HepG2 (cell line): Measurements from ENCODE around the gene ZNF578. TPM values are rescaled to one million over a fixed set of nuclear protein-coding genes. Genes with fewer than 3 reads are reported as not detected.

Source experiments
- EHMT2 ChIP-seq: fragments of 200-600 bp; sonication (generic); IDR thresholded peaks from 2 replicates; pipeline ENCODE4 v1.7.0; 2017; ENCODE audit warnings: antibody characterized with exemption, low read depth, low read length, borderline replicate concordance
- FOXP4 ChIP-seq: sonication (generic); formaldehyde crosslinking; IDR thresholded peaks from 2 replicates; pipeline ENCODE4 v1.4.0; 2020; ENCODE audit warnings: missing genetic modification reagents
- MAFF ChIP-seq: IDR thresholded peaks from 2 replicates; pipeline ENCODE4 v1.6.1; 2011; ENCODE audit warnings: low read depth, low read length, improper control_type of control experiment
- MAFK ChIP-seq, 2 experiments: IDR thresholded peaks in 1 of 2; conservative IDR thresholded peaks in 1 of 2; 2 replicates each; pipeline ENCODE4 v1.6.1; 2011; ENCODE audit warnings: improper control_type of control experiment in 2 of 2, low read length in 2 of 2
- ZNF207 ChIP-seq: fragments of 450-650 bp; IDR thresholded peaks from 2 replicates; pipeline ENCODE4 v1.6.1; 2016; ENCODE audit warnings: antibody characterized with exemption, borderline replicate concordance
- ZNF224 ChIP-seq: sonication (generic); formaldehyde crosslinking; IDR thresholded peaks from 2 replicates; pipeline ENCODE4 v1.5.0; 2020; ENCODE audit warnings: mild to moderate bottlenecking, missing genetic modification reagents
- ZNF407 ChIP-seq: sonication (generic); formaldehyde crosslinking; IDR thresholded peaks from one replicate; pipeline ENCODE4 v1.5.1; 2020; ENCODE audit warnings: mild to moderate bottlenecking, missing genetic modification reagents; ENCODE audit errors: not compliant biosample characterization
- ZNF431 ChIP-seq: sonication (generic); formaldehyde crosslinking; IDR thresholded peaks from 2 replicates; pipeline ENCODE4 v1.9.0; 2022; ENCODE audit warnings: missing genetic modification reagents, low read depth, mild to moderate bottlenecking, borderline replicate concordance
- ZNF788 ChIP-seq: sonication (generic); formaldehyde crosslinking; IDR thresholded peaks from 2 replicates; pipeline ENCODE4 v1.5.0; 2020; ENCODE audit warnings: mild to moderate bottlenecking, missing genetic modification reagents, borderline replicate concordance
- polyA plus RNA-seq, 8 experiments: library from polyadenylated mRNA; depleted of rRNA in 3 of 8; stranded (reverse) in 7 of 8; unstranded in 1 of 8; fragments of >200 nt; fragmentation: Illumina TruSeq in 4 of 8; extraction: Trizol in 4 of 8; gene quantifications; 2 replicates each; pipeline versions ENCODE4 v1.2.1 to v1.2.3, GENCODE V29; 2011 to 2016; ENCODE audit warnings: low read depth in 4 of 8, missing spikeins in 1 of 8, mixed read lengths in 1 of 8; ENCODE audit not compliant: insufficient read depth in 1 of 8
- total RNA-seq, 5 experiments: library from RNA; depleted of rRNA; stranded (reverse); fragments of >200 nt; fragmentation: Illumina TruSeq; extraction: Trizol; gene quantifications; 2 replicates each; pipeline ENCODE4 v1.2.3, GENCODE V29; 2016; ENCODE audit warnings: low read depth in 1 of 5
- TF ChIP-seq, protein P1 (sequence below): IDR thresholded peaks from 2 replicates; pipeline ENCODE4 v1.6.1; 2016; ENCODE audit warnings: control low read depth

The ZNF578 gene
- total and polyA plus RNA-seq, 2 of the 13 experiments (the other 11 are each of a cell fraction or from before 2014, with no cell fraction given), result not detected

DNA sequence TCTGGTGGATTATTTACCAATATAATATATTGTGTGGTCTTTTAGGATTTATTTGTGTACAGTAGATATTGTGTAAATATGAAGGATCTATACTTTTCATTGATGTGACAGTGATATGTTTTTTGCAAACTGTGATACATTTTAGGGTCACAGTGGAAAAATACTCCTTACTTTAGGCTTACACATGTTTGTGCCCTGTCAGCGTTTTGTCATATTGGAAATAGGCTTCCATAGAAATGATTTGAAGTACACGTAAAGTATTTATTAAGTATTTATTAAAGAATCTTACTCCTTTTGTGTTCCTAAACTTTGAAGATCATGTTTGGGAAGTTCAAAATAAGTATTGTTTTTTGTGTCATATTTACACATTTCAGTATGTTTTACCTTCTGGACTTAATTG is 79.1 kb downstream of the ZNF578 start (continued):
- TF ChIP-seq ZNF407 (CRISPR knock-in tag), result no peak
- TF ChIP-seq EHMT2, result no peak
- TF ChIP-seq, protein P1, sequence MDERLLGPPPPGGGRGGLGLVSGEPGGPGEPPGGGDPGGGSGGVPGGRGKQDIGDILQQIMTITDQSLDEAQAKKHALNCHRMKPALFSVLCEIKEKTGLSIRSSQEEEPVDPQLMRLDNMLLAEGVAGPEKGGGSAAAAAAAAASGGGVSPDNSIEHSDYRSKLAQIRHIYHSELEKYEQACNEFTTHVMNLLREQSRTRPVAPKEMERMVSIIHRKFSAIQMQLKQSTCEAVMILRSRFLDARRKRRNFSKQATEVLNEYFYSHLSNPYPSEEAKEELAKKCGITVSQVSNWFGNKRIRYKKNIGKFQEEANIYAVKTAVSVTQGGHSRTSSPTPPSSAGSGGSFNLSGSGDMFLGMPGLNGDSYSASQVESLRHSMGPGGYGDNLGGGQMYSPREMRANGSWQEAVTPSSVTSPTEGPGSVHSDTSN, result no peak
- no peak for TF ChIP-seq FOXP4
- TF ChIP-seq ZNF788 (CRISPR knock-in tag), result no peak
- TF ChIP-seq ZNF431 (CRISPR knock-in tag), result no peak
- no peak for TF ChIP-seq ZNF207
- peak; percentile 92 for TF ChIP-seq MAFF
- no peak for TF ChIP-seq ZNF224 (CRISPR knock-in tag)
- peak; percentile 86 to 93 for TF ChIP-seq MAFK (conservative IDR thresholded peaks at IDR 0.05 in 1 of 2, IDR thresholded peaks at IDR 0.05 in 1 of 2; ENCODE audit: low read length in 2 of 2)
- TF ChIP-seq, all 625 proteins: peak for 2
